ENCODE results near the gene SLC5A11. TPM values are rescaled to one million over a fixed set of nuclear protein-coding genes. Genes with fewer than 3 reads are reported as not detected.
A peak's percentile ranks its signal among the peaks of the same experiment; 100 is the strongest.

Gene SLC5A11
- total RNA-seq, 2 donors from 2014 or later, result 0.81 to 2.4 TPM

DNA sequence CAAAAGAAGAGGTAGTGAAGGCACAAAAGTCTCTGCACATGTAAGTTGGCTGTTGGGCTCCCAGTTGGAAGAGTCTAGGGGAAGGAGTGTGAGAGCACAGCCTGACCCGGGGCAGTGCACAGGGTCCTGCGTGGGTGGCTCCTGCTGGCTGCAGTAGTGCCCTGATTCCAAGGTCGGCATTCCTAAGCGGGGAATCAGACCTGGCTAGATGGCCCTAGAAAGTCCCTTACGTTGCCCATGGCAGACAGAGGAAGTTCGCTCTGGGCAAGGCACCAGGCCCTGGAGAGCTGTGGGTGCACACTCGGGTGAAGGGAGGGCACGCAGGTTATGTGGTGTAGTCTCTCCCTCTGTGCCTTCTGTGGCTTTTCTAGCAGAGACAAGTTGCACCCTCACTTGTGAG is 22.8 kb upstream of the SLC5A11 start:
- no peak overlapping the region for H3K4me3 Mint-ChIP-seq
- peaks cover 28% of the 10 kb centered on the region for H3K36me3 Mint-ChIP-seq
- DNase-seq (ENCODE audit: low spot score), result no peak
- no peak overlapping the region for H3K27ac Mint-ChIP-seq
- H3K4me1 Mint-ChIP-seq (ENCODE audit: low read depth in 2 of 2), result peaks cover 29 to 32% of the 10 kb centered on the region in 2 donors
- H3K27me3 Mint-ChIP-seq, result no peaks in the 10 kb centered on the region
- H3K9me3 Mint-ChIP-seq, result no peaks in the 10 kb centered on the region
- ATAC-seq, result peak in 1 of 2 donors; percentile 29

DNA sequence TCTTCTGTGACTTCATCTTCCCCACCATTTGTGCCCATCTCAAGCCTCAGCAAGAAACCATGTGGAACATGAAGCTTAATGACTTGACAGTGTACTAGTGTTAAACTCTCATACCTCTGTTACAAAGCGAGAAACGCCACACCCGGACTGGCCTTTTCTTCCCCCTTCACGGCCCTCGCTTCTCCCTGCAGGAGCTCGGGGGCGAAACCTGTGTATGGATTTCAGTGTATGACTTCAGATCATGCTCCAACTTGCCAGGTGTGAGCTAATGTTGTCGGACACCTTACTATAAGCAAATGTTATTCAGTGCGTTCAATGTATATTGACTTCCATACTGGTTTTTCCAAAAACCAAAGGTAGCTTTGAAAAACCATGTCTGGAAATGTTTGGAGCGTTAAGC is 20.1 kb upstream of the SLC5A11 start:
- Mint-ChIP-seq H3K4me1 (ENCODE audit: low read depth in 2 of 2) (peaks cover 19 to 20% of the 10 kb centered on the region in 2 donors), H3K36me3 (peaks cover 12% of the 10 kb centered on the region), H3K27ac (no peak overlapping the region), H3K9me3 (no peaks in the 10 kb centered on the region), H3K4me3 (no peak overlapping the region), H3K27me3 (no peaks in the 10 kb centered on the region)
- ATAC-seq (no peak), DNase-seq (ENCODE audit: low spot score) (no peak)

DNA sequence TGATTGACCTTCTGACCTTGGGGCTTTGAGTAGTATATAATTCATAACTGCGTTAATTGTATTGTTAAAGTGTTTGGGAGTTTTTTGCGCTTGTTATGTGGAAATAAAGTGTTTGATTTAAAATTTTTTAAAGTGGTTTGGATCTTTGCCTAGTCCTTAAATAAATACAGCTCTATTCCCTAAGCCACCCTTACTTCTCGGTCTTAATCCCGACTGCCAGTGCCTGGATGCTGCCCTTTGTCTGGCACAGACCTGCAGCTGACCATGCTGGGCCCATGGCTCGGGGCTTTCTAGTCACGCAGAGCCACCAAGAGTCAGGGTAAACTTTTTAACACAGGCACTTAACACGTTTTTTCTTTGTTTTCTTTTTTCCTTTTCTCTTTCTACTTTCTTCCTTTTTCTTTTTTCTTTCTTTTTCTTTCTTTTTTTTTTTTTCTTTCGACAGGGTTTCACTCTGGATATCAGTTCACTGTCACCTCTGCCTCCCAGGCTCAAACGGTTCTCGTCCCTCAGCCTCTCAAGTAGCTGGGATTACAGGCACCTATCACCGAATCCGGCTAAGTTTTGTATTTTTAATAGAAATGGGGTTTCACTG is 19.6 kb upstream of the SLC5A11 start:
- Mint-ChIP-seq H3K36me3 (peaks cover 12% of the 10 kb centered on the region), H3K27me3 (no peaks in the 10 kb centered on the region), H3K27ac (no peak overlapping the region), H3K4me3 (no peak overlapping the region), H3K4me1 (ENCODE audit: low read depth in 2 of 2) (peaks cover 14 to 15% of the 10 kb centered on the region in 2 donors), H3K9me3 (no peaks in the 10 kb centered on the region)
- ATAC-seq (no peak), DNase-seq (ENCODE audit: low spot score) (no peak)

DNA sequence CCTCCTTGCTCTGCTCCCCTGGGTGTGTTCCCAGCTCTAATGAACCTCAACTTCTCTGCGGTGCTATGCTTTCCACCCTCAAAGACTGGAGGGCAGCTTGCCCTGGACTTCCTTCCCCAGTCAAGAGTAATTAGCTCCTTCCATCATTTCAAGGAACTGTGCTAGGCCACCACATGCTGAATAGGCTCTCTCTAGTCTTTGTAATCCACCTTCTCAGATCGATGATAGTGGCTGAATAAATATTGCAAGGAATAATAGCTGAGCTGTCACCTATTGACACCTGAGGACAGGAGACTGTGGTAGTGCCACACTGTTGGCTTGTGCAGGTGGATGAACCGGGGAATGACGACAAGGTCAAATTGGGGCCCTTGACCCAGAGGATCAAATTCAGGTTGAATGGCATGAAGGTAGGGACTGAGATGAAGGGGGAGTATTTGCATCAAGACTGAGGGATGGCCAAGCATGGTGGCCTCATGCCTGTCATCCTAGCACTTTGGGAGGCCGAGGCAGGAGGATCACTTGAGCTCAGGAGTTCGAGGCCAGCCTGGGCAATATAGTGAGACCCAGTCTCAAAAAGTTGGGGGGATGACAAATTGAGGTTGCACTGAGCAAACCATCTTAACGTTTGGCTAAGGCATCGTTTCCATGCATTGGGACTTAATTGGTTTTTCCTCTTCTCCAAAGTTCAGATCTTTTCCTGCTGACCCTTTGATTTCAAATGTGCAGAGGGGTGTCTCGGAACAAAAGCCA is 18.8 kb upstream of the SLC5A11 start:
- peaks cover 6 to 7% of the 10 kb centered on the region in 2 donors for H3K4me1 Mint-ChIP-seq (ENCODE audit: low read depth in 2 of 2)
- no peak for ATAC-seq
- no peak overlapping the region for H3K27ac Mint-ChIP-seq
- peaks cover 12% of the 10 kb centered on the region for H3K36me3 Mint-ChIP-seq
- no peaks in the 10 kb centered on the region for H3K27me3 Mint-ChIP-seq
- no peaks in the 10 kb centered on the region for H3K9me3 Mint-ChIP-seq
- no peak overlapping the region for H3K4me3 Mint-ChIP-seq
- no peak for DNase-seq (ENCODE audit: low spot score)

DNA sequence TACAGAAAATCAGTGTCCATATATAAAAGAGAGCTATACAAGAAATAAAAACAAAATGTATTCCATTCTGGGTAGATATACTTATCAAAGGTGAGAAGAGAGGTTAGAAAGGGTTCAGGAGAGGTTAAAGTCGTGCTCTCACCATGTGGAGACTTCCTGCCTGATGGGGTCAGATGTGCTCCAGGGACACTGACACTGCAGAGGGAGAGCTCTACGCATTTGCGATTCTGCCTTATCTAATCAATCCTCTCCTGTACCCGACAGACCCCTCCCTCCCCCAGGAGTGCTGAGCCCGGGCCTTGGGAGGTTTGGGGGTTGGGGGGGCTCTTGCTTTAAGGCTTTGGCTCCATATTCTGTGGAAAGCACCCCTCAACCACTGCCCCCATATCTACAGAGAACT is 16.6 kb upstream of the SLC5A11 start:
- no peaks in the 10 kb centered on the region for H3K9me3 Mint-ChIP-seq
- H3K36me3 Mint-ChIP-seq, result peaks cover 12% of the 10 kb centered on the region
- no peak overlapping the region for H3K27ac Mint-ChIP-seq
- H3K4me1 Mint-ChIP-seq (ENCODE audit: low read depth in 2 of 2), result no peaks in the 10 kb centered on the region
- DNase-seq (ENCODE audit: low spot score) (no peak), ATAC-seq (no peak)
- H3K4me3 Mint-ChIP-seq, result no peak overlapping the region
- no peaks in the 10 kb centered on the region for H3K27me3 Mint-ChIP-seq

DNA sequence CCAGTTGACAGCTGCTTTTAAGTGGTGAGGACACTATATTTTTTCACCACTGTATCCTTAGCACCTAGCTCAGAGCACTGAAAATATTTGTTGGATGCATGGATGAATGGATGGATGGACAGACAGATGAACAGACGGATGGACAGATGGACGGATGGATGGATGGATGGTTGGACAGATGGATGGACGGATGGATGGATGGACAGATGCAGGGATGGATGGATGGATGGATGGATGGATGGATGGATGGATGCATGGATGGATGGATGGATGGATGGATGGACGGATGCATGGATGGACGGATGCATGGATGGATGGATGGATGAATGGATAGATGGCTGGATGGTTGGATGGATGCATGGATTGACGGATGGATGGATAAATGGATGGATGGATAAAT is 12.4 kb upstream of the SLC5A11 start:
- Mint-ChIP-seq H3K27me3 (no peaks in the 10 kb centered on the region), H3K4me3 (no peak overlapping the region), H3K27ac (no peak overlapping the region), H3K36me3 (no peaks in the 10 kb centered on the region), H3K4me1 (ENCODE audit: low read depth in 2 of 2) (no peaks in the 10 kb centered on the region), H3K9me3 (no peaks in the 10 kb centered on the region)
- ATAC-seq, result no peak
- DNase-seq (ENCODE audit: low spot score), result no peak

DNA sequence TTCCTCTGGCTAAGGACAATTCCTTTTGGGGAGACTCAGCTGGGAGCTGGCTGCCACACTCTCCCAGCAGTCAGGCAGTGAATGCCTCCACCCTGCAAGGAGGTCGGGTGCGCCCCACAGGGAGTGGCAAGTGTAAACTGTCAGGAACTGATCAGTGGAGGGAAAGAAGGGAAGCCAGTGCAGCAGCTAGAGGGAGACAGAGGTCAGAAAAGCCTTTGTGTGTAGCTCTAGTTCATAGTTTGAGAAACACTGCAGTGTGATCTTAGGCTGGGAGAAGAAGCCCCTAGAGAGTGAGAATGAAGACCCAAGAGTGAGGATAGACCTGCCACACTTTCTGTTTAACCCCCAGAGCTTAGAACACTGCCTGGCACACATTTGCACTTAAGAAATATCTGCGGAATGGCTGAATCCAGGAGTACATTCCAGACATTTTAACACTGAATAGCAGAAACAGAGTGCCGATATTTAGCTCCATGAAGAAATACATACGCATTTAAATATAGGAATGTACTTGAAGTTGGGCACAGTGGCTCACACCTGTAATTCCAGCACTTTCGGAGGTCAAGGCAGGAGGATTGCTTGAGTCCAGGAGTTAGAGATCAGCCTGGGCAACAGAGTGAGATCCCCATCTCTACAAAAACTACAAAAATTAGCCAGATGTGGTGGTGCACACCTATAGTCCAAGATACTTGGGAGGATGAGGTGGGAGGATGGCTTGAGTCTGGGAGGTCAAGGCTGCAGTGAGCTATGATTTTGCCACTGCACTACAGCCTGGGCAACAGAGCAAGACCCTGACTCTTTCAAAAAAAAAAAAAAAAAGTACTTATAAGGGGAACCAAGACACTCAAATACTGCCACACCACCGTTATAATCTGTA is 11.1 kb upstream of the SLC5A11 start:
- Mint-ChIP-seq H3K27me3 (no peaks in the 10 kb centered on the region), H3K4me3 (no peak overlapping the region), H3K9me3 (no peaks in the 10 kb centered on the region), H3K27ac (no peak overlapping the region), H3K4me1 (ENCODE audit: low read depth in 2 of 2) (no peaks in the 10 kb centered on the region), H3K36me3 (no peaks in the 10 kb centered on the region)
- DNase-seq (ENCODE audit: low spot score), result no peak
- ATAC-seq, result no peak

DNA sequence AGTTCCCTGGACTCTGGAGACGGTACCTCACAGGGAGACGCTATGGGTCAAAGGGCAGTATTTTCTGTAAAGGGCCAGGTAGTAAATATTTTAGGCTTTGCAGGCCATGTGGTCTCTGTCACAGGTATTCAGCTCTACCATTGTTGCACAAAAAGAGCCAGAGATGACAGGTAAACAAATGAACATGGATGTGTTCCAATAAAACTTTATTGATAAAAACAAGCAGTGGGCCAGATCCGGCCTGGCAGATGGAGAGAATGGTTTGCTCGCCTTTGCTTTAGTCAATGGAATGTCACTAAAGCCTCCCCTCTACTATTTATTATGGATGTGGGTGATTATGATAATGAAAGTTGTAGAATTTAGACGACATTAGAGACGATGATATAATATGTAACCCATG is 8.9 kb upstream of the SLC5A11 start:
- H3K4me1 Mint-ChIP-seq (ENCODE audit: low read depth in 2 of 2), result no peaks in the 10 kb centered on the region
- ATAC-seq (no peak), DNase-seq (ENCODE audit: low spot score) (no peak)
- no peaks in the 10 kb centered on the region for H3K9me3 Mint-ChIP-seq
- H3K27ac Mint-ChIP-seq, result no peak overlapping the region
- no peaks in the 10 kb centered on the region for H3K36me3 Mint-ChIP-seq
- H3K4me3 Mint-ChIP-seq, result no peak overlapping the region
- no peaks in the 10 kb centered on the region for H3K27me3 Mint-ChIP-seq

DNA sequence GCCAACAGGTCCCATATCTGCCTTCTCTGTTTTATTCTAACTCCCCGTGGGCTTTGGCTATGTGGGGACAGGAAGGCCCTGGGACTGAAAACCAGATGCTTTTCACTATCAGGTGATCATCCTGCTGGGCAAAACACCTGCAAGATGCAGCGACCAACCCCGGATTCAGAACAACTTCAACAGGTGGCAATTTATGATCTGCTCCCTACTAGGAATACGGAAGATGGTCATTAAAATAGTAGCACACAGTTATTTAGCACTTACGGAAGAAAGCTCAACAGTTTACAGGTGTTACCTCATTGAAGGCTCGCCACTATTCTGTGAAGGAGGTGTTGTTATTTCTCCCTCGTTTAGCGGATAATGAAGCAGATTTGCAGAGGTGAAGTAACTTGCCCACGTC is 7.8 kb upstream of the SLC5A11 start:
- H3K4me3 Mint-ChIP-seq, result no peak overlapping the region
- H3K36me3 Mint-ChIP-seq, result no peaks in the 10 kb centered on the region
- no peak for ATAC-seq
- H3K4me1 Mint-ChIP-seq (ENCODE audit: low read depth in 2 of 2), result no peaks in the 10 kb centered on the region
- no peaks in the 10 kb centered on the region for H3K9me3 Mint-ChIP-seq
- no peak overlapping the region for H3K27ac Mint-ChIP-seq
- DNase-seq (ENCODE audit: low spot score), result no peak
- H3K27me3 Mint-ChIP-seq, result no peaks in the 10 kb centered on the region

DNA sequence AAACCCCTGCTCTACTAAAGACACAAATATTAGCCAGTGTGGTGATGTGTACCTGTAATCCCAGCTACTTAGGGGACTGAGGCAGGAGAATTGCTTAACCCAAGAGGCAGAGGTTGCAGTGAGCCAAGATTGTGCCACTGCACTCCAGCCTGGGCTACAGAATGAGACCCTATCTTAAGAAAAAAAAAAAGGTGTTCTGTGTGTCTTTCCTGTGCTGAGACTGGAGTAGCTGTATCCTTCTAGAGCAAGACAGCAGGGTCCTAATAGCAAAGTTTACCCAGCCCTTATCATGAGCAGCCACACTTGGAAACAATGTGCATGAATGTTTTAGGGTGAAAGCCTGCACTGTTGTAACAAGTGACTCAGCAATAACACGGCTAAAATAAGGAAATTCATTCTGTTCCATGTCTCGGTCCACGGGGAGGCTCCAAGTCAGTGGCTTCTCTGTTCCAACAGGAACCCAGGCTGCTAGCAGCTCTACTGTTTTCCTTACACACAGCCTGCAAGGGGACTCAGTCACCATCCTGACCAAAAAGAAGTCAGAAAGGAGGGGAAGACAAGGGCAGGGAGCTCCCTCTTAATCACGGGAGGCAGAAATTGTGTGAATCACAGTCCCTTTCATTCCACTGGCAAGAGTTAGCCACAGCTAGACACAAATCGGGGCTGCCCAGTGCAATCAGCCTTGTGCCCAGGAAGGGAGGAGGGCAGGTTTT is 7.1 kb upstream of the SLC5A11 start:
- DNase-seq (ENCODE audit: low spot score) (no peak), ATAC-seq (no peak)
- Mint-ChIP-seq H3K9me3 (no peaks in the 10 kb centered on the region), H3K27me3 (no peaks in the 10 kb centered on the region), H3K4me1 (ENCODE audit: low read depth in 2 of 2) (no peaks in the 10 kb centered on the region), H3K4me3 (no peak overlapping the region), H3K36me3 (no peaks in the 10 kb centered on the region), H3K27ac (no peak overlapping the region)

DNA sequence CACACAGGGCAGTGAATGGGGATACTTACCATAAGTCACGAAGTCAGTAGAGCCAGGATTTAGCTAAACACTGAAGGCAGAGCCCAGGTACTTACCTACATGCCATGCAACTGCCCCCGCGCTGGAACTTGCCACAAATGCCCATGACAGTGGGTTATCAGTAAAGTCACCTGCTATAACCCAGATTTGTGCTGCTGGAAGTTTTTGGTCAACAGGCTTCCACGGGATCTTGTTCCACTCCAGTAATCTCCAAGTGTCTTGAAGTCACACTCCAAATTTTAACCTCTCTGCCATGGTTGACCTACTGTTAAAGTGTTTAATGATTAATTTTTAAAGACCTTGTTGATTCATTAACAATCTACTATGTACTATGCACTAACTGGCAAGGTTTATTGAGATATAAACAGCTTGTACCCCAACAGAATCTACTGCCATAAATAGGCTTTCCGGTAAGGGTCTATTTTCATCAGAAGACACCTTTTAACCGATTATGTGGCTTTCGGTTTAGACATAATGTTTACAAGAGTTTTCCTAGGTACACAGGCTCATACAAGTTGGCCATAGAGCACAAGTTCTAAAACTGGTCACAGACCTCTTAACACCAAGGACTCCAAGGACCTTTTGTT is 6.3 kb upstream of the SLC5A11 start:
- Mint-ChIP-seq H3K4me1 (ENCODE audit: low read depth in 2 of 2) (no peaks in the 10 kb centered on the region), H3K27me3 (no peaks in the 10 kb centered on the region), H3K36me3 (no peaks in the 10 kb centered on the region), H3K4me3 (no peak overlapping the region), H3K9me3 (no peaks in the 10 kb centered on the region), H3K27ac (no peak overlapping the region)
- no peak for DNase-seq (ENCODE audit: low spot score)
- no peak for ATAC-seq

DNA sequence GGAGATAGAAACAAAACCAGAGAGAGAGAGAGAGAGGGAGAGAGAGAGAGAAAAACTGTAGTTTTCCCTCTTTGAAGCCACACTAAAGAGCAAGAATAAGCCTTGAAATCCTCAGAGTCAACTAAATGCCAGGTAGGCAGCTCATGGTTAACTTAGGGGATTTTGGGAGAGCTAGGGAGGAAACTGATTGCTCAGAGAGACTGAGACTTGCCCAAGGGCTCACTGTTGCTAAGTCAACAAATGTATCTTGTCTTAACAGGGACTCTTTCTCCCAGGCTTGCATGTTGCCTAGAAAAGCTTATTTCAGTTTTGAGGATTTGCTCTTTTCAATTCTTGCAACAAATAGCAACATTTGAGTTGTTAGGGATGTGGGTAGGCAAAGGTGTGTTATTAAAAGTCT is 4.5 kb upstream of the SLC5A11 start:
- DNase-seq (ENCODE audit: low spot score) (no peak), ATAC-seq (no peak)
- Mint-ChIP-seq H3K27me3 (no peaks in the 10 kb centered on the region), H3K4me1 (ENCODE audit: low read depth in 2 of 2) (no peaks in the 10 kb centered on the region), H3K4me3 (no peak overlapping the region), H3K27ac (no peak overlapping the region), H3K36me3 (no peaks in the 10 kb centered on the region), H3K9me3 (no peaks in the 10 kb centered on the region)

Data from natural killer cell treated with Interleukin-12 subunit alpha and Interleukin-12 subunit beta and Interleukin-15 and Interleukin-18, amount 100 ng/mL, for 72 hours (primary cell).